Choroid plexus epithelial cell (primary cell): Measurements from ENCODE around the gene TENT5D.
"Not testable (repeated sequence)": the region's sequence is repeated elsewhere in the genome, so short reads cannot be mapped to it uniquely, and the experiment has no call there.

Experiments
- DNase-seq: peaks from one replicate; pipeline ENCODE4 v3.0.0-alpha.2; 2010; ENCODE audit warnings: low read depth
- H3K4me3 ChIP-seq: 2 replicates; pipeline ENCODE4 v1.5.1; 2011; ENCODE audit warnings: low read depth, mild to moderate bottlenecking, control low read depth, low read length, moderate library complexity
- CTCF ChIP-seq: conservative IDR thresholded peaks from 2 replicates; pipeline ENCODE4 v1.5.1; 2011; ENCODE audit warnings: low read depth, mild to moderate bottlenecking, control low read depth, inconsistent platforms, low read length, moderate library complexity

TENT5D gene

GRCh38 chrX:80420147-80420546, at the start of gene TENT5D:
Gene TENT5D, plus strand, starts transcription at chrX:80420447. Its CDS starts 22,093 bp downstream, at chrX:80442540.
- DNase-seq, result no peak

GRCh38 chrX:80385651-80386050, 34.6 kb upstream of the TENT5D start:
- DNase-seq, H3K4me3 ChIP-seq: not testable (repeated sequence)

More at GRCh38 chrX:80420147-80420546, at the start of gene TENT5D:
- H3K4me3 ChIP-seq, result no peak within 1 kb of the TSS
- TF ChIP-seq CTCF, result no peak

GRCh38 chrX:80388206-80388605, 32.0 kb upstream of the TENT5D start:
- H3K4me3 ChIP-seq, result no peak overlapping the region
- no peak for TF ChIP-seq CTCF
- no peak for DNase-seq

GRCh38 chrX:80412042-80412441, 8.2 kb upstream of the TENT5D start:
- no peak for TF ChIP-seq CTCF
- no peak for DNase-seq
- H3K4me3 ChIP-seq, result no peak overlapping the region

GRCh38 chrX:80423000-80423399, 2.8 kb downstream of the TENT5D start:
- no peak for DNase-seq
- no peak overlapping the region for H3K4me3 ChIP-seq
- no peak for TF ChIP-seq CTCF

GRCh38 chrX:80423744-80424143, 3.5 kb downstream of the TENT5D start:
- no peak for TF ChIP-seq CTCF
- H3K4me3 ChIP-seq, result no peak overlapping the region
- DNase-seq, result no peak

GRCh38 chrX:80430826-80431504, 10.7 kb downstream of the TENT5D start:
- TF ChIP-seq CTCF, result no peak
- no peak for DNase-seq
- H3K4me3 ChIP-seq, result no peak overlapping the region
